Measurements from ENCODE around the gene CCDC27.
"Not testable (repeated sequence)": the region's sequence is repeated elsewhere in the genome, so short reads cannot be mapped to it uniquely, and the experiment has no call there.

Gene CCDC27

DNA sequence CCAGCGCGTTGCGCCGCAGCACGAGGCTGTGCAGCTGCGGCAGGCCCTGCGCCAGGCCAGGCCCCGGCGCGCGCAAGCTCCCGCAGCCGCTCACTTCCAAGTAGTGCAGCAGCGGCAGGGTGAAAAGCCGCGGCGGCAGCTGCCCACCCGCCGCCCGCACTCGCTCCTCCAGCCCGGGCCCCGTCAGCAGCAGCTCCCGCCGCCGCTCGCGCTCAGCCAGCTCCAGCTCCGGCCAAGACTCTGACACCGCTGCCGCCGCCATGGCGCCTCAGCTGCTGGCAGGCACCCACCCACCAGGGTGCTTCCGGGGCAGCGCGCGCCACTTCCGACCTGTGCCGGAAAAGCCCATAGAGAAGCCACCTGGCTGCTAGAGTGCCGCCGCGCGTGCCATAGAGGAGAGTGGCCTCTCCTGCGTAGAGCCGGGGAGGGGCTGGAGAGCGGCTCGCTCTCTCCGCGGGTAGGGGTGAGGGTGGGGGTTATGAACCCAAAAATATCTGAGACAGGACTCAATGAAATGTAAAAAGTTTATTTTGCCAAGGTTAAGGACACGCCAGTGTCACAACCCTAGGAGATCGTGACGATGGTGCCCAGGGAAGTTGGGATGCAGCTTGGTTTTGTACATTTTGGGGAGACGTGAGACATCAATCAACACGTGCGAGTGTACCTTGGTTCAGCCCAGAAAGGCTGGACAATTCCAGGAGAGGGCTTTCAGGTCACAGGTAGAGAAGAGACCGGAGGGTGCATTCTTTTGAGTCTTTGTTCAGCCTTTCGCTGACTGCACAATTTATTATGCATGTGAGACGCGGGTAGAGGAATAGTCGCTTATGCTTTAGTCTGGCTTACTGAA is 44.2 kb downstream of the CCDC27 start, which contains the start of gene LRRC47:
Gene LRRC47 (minus strand): TSS at position 284 of the 847 bp plus-strand sequence. CDS start 22 bp downstream, at position 262.
- peak; percentile 93 to 96 (median 94) for DNase-seq

DNA sequence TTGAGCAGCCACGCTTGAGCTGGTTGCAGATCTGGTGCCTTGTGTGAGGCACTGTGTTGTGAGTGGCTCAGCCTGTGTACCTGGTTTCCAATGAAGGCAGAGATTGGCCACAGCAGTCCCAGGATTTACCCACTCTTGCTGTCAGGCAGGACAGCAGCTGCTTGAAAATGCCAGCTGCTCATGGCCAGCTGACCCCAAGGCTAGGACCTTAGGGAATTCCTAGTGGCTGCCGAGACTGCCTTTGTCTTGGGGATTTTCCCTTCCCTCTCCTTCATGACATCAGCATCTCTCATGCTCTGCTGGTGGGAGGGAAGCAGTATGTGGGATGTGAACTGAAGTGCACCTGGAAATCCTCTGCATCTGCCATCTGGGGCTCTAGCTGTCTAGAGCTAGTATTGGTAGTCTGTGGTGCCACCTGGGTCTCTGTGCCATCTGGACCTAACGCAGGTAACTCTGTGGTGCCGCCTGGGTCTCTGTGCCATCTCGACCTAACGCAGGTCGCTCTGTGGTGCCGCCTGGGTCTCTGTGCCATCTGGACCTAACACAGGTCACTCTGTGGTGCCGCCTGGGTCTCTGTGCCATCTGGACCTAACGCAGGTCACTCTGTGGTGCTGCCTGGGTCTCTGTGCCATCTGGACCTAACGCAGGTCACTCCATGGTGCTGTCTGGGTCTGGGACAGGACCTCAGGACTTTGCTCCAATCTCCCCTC is 47.9 kb downstream of the CCDC27 start:
- peak; percentile 50 to 79 (median 67) for DNase-seq

DNA sequence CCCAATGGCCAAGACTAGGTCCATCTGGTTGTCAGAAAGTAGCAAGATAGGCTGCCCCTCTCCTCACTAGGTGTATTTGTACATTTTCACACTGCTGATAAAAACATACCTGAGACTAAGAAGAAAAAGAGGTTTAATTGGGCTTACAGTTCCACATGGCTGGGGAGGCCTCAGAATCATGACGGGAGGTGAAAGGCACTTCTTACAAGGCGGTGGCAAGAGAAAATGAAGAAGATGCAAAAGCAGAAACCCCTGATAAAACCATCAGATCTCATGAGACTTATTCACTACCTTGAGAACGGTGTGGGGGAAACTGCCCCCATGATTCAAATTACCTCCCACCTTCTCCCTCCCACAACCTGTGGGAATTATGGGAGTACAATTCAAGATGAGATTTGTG is 48.5 kb downstream of the CCDC27 start:
- not testable (repeated sequence) for DNase-seq

DNA sequence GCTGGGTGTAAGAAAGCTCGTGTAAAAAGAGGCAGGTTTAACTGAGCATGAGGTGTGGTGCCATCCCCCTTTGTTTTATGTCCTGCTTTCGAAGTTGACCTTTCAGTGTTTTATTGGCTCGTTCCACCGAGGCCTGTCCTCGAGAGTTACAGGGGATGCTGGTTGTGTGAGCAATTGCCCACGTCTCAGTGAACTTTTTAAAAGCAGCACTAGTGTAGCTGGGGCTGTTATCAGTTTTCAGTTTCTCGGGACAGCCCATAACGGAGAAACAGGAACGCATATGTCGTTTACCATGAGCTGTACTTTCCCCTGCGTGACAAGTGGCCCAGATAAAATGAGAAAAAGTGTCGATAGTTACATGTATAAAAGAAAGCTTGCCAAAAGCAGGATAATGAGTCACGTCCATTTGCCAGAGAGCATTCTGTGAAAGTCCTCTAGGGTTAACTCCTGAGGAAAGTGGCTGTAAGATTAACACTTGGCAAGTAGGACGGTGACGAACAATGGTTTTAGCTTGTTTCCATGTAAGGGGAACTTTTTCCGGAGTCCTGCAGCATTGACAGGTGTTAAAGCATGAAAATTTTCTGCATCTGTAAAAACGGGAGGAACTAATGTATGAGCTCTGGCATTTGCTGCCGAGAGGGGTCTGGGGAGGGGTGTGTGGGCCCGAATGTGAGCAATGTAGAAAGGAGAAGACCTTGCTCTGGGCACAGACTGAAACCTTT is 51.8 kb downstream of the CCDC27 start:
- DNase-seq: no peak

DNA sequence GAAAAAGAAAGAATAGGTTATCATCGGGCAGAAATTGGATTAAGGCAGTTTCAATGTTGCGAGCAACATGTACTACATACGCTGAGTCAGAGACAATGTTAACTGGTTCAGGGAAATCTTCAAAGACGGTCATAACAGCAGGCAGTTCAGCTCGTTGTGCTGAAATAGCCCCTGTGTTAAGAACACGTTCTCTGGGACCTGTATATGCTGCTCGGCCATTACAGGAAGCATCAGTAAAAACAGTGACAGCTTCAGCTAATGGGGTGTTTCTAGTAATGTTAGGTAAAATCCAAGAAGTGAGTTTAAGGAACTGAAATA is 52.3 kb downstream of the CCDC27 start:
- DNase-seq: not testable (repeated sequence)

DNA sequence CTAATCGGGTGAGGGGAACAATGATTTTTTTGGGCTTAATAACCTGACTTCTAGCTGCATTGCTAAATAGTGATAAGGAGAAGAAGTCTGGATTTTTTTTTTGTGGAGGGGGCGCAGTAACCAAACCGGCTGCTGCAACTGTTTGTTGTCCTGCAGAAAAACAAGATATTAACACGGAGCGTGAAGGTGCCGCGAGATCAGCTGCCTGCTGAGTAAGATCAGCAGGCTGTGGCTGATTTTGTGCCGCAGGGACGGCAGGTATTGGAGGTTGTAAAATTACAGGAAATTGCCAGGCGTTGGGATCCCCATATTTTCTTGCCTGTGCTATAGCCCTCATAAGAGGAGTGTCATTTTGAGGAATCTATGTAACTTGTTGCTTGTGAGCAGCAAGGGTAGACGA is 52.8 kb downstream of the CCDC27 start:
- no peak for DNase-seq

DNA sequence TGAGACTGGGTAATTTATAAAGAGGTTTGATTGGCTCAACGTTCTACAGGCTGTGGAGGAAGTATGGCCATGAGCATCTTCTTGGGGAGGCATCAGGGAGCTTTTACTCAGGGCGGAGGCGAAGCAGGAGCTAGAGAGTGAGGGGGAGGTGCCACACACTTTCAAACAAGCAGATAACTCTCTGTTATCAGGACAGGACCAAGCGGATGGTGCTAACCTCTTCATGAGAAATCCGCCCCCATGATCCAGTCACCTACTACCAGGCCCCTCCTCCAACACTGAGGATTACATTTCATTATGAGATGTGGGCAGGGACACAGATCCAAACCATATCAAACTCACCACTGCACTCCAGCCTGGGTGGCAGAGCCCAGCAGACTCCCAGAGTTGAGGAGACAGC is 55.5 kb downstream of the CCDC27 start:
- no peak for DNase-seq

DNA sequence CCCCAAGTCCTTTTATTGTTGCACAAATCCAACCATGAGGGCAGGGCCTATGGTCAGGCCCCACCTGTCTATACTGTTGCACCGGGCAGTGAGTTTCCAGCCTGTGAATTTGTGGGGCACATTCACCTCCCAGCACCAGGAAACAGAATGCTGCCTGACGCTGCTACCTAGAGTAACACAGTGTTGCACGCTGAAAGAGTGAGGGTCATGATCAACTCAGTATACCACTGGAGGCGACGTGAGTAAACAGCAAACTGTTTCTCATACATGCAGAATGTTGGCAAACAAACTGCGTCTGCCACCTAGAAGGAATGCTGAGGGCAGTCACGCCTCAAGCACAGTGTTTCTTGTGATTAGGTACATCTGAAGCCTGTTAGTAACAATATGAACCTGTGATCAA is 57.4 kb downstream of the CCDC27 start:
- no peak for DNase-seq

DNA sequence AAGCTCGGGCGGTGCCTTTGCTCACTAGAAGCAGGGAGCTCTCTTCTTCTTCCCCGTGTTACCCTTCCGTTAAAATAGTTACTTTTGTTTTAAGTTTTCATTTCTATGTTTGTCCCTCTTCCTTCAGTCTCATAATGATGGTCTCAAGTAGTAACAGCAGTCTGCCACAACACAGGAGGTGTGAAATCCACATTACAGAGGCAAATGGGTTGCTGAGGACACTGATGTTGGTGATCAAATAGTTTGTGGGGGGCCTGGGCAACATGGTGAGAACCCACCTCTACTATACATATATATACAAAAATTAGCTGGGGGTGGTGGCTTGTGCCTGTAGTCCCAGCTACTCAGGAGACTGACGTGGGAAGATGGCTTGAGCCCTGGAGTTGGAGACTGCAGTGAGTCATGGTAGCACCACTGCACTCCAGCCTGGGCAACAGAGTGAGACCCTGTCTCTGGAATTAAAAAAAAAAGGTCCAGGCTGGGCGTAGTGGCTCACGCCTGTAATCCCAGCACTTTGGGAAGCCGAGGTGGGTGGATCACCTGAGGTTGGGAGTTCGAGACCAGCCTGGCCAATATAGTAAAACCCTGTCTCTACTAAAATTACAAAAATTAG is 58.0 kb downstream of the CCDC27 start:
- DNase-seq: not testable (repeated sequence)

DNA sequence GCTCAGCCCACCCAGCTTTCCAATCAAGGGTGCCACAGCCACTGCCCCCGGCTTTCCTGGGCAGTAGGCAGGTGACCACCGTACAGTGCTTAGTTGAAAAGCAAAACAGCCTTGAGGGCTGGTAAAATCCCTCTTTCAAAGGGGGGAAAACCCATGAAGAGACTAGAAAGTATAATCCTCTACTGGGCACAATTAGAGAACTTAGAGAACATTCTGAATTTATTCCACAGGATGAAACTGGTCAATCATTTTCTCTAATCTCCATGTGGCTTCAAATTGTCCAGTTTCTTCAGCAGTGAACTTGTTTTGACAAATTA is 59.3 kb downstream of the CCDC27 start:
- DNase-seq: no peak

DNA sequence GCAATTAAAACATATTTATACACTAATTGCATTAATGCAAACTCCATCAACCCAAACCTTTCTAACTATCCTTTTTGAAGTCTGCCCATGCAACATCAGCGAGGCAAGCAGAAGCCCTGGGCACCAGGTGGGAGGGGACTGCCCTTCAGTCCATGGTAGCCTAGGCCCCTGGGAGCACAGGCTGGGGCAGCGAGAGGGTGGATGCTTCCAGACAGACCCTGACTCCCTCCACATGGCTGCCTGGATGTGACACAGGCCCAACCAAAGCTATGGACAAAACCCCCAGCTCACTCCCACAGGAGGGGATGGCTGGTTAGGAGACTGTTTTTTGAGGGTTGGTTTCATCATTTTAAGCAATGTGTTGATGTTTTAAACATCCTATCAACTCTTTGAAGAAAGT is 61.8 kb downstream of the CCDC27 start:
- DNase-seq: no peak

DNA sequence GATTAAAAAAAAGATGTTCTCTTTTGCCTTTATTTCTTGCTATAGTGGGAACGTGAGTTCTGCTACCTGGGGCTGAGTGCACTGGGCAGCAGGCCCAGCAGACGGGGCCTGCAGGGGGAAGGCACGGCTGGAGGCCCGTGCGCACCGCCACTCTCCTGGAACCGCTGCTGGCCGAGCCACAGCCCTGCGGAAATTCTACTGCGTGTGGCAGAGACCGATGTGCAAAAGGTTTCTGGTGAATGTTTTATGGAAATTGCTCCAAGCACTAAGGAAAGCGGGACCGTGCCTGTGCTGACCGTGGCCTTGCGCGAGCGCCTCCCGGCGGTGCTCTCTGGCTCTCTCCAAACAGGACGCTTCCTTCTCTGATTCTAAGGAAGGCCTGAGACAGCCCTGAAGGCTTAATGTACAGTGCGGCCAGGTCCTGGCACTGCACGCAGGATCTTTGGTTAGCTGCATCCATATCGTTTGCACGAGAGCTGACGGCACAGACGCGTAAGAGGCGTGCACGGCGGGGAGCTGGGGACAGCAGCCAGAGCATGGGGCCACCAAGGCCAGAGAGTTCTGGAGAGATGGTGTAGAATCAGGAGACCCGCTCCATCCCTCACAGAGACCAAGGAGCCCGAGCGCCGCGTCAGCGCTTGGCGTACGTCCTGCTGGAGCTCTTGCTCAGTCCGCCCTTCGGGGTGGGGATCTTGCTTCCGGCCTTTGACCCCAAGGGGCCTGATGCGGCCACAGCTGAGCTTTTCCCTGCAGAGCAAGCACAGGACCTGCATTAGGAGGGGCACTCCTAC is 62.7 kb downstream of the CCDC27 start:
- DNase-seq: no peak

DNA sequence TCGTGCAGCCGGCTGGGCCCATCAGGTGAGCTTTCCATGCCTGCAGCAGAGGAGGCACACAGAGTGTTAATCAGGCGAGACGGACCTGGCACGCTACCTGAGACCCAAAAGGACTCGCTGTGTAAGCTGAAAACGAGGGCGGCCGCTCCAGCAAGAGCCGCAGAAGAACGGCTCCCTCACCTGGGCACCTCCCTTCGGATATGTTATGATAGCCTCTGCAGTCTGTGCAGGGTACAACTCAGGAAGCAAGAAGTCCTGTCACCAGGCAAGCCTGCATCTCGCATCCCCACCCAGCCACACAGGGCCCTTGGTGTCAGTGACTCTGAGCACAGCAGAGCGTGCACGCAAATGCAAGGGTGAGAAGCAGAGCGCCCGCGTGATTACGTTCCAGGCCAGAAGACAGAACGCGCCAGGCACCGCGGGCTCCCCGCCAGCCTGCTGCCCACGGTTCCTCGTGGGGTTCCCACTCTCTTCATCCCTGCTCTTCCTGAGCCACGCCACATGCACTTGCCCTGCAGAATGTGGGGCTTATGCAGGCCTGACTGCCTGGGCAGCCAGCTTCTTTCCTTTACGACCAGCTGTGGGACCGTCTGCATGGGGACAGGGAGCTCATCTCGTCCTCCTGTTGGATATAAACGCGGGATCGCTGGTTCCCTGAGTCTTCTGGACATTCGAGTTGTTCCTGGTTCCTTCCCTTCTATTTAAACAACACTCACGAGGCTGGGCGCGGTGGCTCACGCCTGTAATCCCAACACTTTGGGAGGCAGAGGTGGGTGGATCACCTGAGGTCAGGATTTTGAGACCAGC is 64.3 kb downstream of the CCDC27 start:
- no peak for DNase-seq

DNA sequence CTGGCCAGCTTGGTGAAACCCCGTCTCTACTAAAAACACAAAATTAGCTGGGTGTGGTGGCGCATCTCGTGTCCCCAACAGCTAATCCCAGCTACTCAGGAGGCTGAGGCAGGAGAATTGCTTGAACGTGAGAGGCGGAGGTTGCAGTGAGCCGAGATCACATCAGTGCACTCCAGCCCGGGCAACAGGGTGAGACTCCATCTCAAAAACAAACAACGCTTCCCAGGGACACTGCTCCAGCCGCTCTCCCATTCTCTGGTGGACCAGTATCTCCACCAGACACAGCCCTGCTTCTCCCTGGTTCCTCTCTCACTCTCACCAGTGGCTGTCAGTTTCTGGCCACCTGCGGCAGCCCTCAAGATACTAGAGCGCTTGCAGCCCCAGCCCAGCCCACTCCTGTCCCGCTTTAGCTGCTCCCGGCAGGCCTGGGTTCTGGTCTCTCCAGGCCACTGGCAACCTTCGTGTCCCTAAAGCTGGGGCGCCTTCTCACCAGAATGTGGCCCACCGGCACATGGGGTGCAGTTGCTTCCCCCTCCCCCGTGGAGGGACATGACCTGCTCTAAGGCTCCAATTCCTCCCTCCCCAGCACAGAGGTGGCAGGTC is 65.0 kb downstream of the CCDC27 start:
- DNase-seq: no peak

DNA sequence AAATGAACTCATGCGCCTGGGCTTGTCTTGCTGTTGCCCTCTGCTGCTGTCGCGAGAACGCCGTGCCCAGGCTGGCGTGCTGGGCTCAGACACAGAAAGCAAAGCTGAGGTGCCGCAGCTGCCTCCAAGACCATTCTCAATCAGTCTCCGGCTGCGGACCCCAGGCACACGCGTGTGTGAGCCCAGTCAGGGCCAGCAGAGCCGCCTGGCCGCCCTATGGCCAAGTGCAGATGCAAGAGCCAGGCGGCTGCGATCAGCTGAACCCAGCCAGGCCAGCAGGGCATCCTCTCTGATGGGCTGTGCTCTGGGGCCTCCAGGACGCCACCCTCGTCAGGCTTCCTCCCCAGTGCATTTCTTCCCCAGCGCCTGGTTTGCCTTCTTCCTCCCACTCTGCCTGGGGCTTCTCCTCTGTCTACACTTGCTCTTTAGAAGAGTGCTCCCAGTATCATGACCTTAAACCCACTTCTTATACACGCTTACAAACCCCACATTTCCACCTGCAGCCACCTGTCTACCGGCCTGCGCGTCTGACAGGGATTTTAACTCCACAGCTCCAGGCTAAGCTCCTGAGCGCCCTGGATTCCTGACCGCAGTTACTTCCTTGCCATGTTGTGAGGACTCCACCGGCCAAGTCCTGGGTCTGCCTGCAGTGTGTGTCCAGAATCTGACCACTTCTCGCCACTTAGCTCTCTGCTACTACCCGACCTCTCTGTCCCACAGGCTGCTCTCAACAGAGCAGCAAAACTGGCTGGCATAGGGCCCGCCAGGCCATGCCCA is 65.8 kb downstream of the CCDC27 start:
- DNase-seq: no peak

DNA sequence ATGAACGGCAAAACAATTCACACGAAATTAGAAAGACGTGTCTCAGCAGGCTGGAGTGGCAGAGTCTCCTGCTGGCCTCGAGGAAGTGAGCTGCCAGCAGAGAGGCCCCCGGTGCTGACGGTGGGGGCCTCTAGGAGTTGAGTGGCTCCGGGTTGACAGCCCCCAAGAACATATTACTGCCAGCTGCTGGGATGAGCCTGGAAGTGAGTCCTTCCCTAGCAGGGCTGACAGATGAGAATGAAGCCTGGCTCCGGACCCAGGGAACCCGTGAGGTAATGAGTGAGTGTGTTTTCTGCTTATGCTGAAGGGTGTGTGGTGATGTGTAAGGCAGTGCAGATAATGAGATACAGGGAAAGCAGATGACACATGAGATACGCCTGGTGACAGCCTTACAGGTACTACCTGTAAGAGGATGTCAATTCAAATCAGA is 67.5 kb downstream of the CCDC27 start:
- DNase-seq: no peak

DNA sequence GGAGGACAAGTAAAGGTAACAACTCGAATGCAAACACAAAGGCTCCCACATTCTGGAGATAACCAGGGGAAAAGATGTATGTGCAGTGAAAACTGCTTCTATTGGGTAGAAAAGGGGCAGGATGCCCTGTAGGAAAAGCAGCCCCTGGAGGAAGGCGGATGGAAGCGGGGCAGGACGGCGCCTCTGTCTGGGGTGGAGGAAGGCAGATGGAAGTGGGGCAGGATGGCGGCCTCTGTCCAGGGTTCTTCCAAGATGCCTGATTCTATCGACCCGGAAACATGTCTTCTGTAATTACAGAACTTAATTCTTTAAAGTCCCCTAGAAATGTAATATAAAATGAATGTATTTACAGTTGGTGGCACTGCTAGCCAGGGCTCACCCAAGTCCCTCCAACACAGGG is 68.1 kb downstream of the CCDC27 start:
- no peak for DNase-seq

DNA sequence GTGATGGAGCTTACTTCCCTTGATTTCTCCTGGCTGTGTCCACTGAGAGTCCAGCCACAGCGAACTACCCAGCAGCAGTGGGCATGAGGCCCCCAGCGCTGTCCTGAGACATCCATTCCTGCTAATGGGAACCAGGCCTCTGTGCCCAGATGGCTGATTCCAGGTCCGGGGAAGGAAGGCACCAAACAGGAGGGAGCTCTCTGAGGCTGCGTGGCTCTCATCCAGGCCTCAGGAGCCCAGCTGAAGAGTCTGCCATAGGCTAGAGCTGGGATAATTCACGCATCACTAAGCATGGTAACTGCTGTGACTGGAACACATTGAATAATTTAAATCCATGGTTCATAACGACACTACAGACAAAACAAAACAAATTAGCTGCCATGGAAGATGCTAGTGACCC is 68.8 kb downstream of the CCDC27 start:
- DNase-seq: no peak

Data from suppressor macrophage treated with lipopolysaccharide for 1 hour (primary cell).